H54 (cell line): ENCODE measurements around the gene TMEM60.

Source experiments
- DNase-seq: peaks from one replicate; pipeline ENCODE4 v3.0.0; 2011; ENCODE audit warnings: low spot score, mixed read lengths; ENCODE audit not compliant: insufficient read length
- FAIRE-seq: peaks from 3 replicates; lab custom pipeline; 2011; peaks lifted over from hg19 to GRCh38; lab: Jason Lieb, UNC
- POLR2A ChIP-seq: IDR thresholded peaks from 2 replicates; pipeline ENCODE4 v1.6.1; 2011; ENCODE audit warnings: low read depth, mild to moderate bottlenecking, low read length

Gene TMEM60

GRCh38 chr7:77771901-77772300 lies 26.3 kb downstream of the TMEM60 start:
- FAIRE-seq, result no peak
- no peak for DNase-seq
- no peak for TF ChIP-seq POLR2A

- FAIRE-seq (no peak), DNase-seq (no peak)
Measured at GRCh38 chr7:77770316-77770715, 27.9 kb downstream of the TMEM60 start.

GRCh38 chr7:77766801-77767605 lies 31.2 kb downstream of the TMEM60 start:
- FAIRE-seq (no peak), DNase-seq (no peak)
- TF ChIP-seq POLR2A, result no peak

More at GRCh38 chr7:77770316-77770715, 27.9 kb downstream of the TMEM60 start:
- TF ChIP-seq POLR2A, result no peak

GRCh38 chr7:77765906-77766800 lies 32.1 kb downstream of the TMEM60 start:
- DNase-seq (no peak), FAIRE-seq (no peak)
- no peak for TF ChIP-seq POLR2A

GRCh38 chr7:77765481-77765880 lies 32.8 kb downstream of the TMEM60 start:
- no peak for TF ChIP-seq POLR2A
- DNase-seq, result no peak
- no peak for FAIRE-seq

DNA sequence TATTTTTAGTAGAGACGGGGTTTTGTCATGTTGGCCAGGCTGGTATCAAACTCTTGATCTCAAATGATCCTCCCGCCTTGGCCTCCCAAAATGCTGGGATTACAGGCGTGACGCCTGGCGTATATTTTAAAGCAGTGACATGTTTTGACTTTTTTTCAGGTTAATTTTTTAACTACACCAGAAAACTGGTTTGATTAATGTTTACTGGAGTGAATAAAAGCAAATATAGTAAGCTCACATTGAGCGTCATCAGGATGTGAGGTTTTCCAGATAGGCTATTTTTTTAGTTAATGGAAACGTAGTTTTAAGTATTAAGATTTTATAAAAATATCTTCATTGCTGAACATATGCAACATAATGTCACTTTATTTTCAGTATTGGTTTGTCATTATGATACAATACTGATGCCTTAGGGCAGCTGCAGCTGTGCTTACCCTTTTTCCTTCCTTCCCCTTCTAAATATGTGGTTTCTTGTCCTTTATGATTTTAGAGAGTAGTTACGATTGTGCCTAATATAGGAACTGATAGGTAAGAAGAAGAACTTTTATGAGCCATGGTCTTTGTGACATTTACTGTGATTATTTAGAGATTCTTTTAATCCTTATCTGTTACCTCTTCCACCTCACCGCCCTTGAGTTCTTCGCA lies 37.3 kb downstream of the TMEM60 start:
- FAIRE-seq (no peak), DNase-seq (no peak)
- no peak for TF ChIP-seq POLR2A

GRCh38 chr7:77759294-77759889 lies 38.8 kb downstream of the TMEM60 start:
- no peak for TF ChIP-seq POLR2A
- FAIRE-seq (peak; percentile 15), DNase-seq (peak; percentile 4)

- no peak for FAIRE-seq
- DNase-seq, result no peak
- no peak for TF ChIP-seq POLR2A
Measured at GRCh38 chr7:77757589-77757988, 40.6 kb downstream of the TMEM60 start.

DNA sequence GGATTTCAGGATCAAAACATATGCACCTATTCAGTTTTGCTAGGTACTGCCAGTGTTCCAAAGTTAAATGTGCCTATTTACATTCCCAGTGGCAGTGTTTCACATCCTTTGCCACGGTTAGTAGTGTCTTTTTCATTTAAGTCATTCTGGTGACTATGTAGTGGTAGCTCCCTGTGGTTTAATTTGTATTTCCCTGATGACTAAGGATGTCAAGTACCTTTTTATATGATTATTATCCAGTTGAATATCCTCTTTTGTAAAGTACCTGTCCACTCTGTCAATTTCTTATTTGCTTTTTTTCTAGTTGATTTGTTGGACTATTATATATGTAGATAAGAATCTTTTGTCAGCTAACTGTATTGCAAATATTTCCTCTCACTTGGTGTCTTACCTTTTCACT lies 45.1 kb downstream of the TMEM60 start:
- FAIRE-seq (no peak), DNase-seq (no peak)
- no peak for TF ChIP-seq POLR2A

GRCh38 chr7:77752016-77752415 lies 46.2 kb downstream of the TMEM60 start:
- DNase-seq, result no peak
- no peak for TF ChIP-seq POLR2A
- no peak for FAIRE-seq

DNA sequence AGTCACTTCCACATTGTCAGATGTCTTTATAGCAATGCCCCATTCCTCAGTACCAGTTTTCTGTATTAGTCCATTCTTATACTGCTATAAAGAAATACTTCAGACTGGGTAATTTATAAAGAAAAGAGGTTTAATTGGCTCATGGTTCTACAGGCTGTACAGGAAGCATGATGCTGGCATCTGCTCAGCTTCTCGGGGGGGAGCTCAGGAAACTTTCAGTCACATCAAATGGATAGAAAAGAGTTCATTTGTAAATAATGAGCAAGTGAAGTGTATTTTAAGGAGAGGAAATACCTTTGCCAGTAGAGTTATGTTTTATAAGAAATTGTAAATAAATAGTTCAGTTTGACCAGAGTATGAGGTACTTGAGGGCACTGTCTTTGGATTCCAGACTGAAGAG lies 50.5 kb downstream of the TMEM60 start:
- DNase-seq (no peak), FAIRE-seq (no peak)
- TF ChIP-seq POLR2A, result no peak

DNA sequence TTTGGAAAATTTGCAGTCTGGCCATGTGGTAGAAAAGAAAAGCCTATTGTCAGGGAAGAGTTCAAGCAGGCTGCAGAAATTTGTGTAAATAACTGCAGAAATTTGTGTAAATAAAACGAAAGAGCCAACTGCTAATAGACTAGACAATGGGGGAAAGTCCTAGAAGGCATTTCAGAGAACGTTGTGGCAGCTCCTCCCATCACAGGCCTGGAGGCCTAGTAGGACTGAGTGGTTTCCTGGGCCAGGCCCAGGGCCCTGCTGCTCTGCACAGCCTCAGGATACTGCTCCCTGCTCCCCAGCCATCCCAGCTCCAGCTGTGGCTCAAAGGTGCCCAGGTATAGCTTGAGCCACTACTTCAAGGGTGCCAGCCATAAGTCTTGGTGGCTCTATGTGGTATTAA lies 51.1 kb downstream of the TMEM60 start:
- FAIRE-seq (no peak), DNase-seq (no peak)
- no peak for TF ChIP-seq POLR2A

- no peak for TF ChIP-seq POLR2A
- FAIRE-seq (no peak), DNase-seq (no peak)
Measured at GRCh38 chr7:77746824-77747165, 51.4 kb downstream of the TMEM60 start.
